ENCODE results near the gene CSPG5. TPM values are rescaled to one million over a fixed set of nuclear protein-coding genes. Genes with fewer than 3 reads are reported as not detected.

Gene CSPG5
- total and polyA plus RNA-seq, 2 donors from 2014 or later: 0.16 to 0.67 TPM

- DNase-seq: no peak
- Histone ChIP-seq H3K4me3 (ENCODE audit: low read length in 3 of 3) (no peak overlapping the region), H3K27me3 (ENCODE audit: control insufficient read depth, insufficient read depth, low read length) (peaks cover 2% of the 10 kb centered on the region), H3K4me1 (ENCODE audit: control insufficient read depth in 2 of 3, insufficient read depth in 2 of 3, low read depth in 1 of 3, low read length in 3 of 3) (peaks cover 0 to 4% (median 0%) of the 10 kb centered on the region in 3 donors), H3K36me3 (ENCODE audit: control insufficient read depth in 2 of 3, insufficient read depth in 3 of 3, low read length in 3 of 3) (peaks cover 0 to 7% (median 6%) of the 10 kb centered on the region in 3 donors), H3K9me3 (ENCODE audit: control insufficient read depth in 2 of 3, insufficient read depth in 1 of 3, low read length in 3 of 3) (no peaks in the 10 kb centered on the region), H3K9ac (ENCODE audit: low read length in 3 of 3) (no peak overlapping the region), H3K27ac (ENCODE audit: low read depth in 2 of 2, low read length in 2 of 2) (no peak overlapping the region)
- TF ChIP-seq CTCF (IDR thresholded peaks at IDR 0.05; ENCODE audit: borderline replicate concordance, extremely low read depth, insufficient read depth): no peak
- intact Hi-C loops (cut with DNase I): no loop called here
- no peak for FAIRE-seq
Observed at GRCh38 chr3:47581835-47582234, 3.2 kb upstream of the CSPG5 start.

GRCh38 chr3:47581422-47581821 lies 2.8 kb upstream of the CSPG5 start:
- Histone ChIP-seq H3K9me3 (ENCODE audit: control insufficient read depth in 2 of 3, insufficient read depth in 1 of 3, low read length in 3 of 3) (no peaks in the 10 kb centered on the region), H3K4me1 (ENCODE audit: control insufficient read depth in 2 of 3, insufficient read depth in 2 of 3, low read depth in 1 of 3, low read length in 3 of 3) (peaks cover 0 to 4% (median 0%) of the 10 kb centered on the region in 3 donors), H3K36me3 (ENCODE audit: control insufficient read depth in 2 of 3, insufficient read depth in 3 of 3, low read length in 3 of 3) (peaks cover 0 to 4% (median 3%) of the 10 kb centered on the region in 3 donors), H3K4me3 (ENCODE audit: low read length in 3 of 3) (no peak overlapping the region), H3K27ac (ENCODE audit: low read depth in 2 of 2, low read length in 2 of 2) (no peak overlapping the region), H3K27me3 (ENCODE audit: control insufficient read depth, insufficient read depth, low read length) (peaks cover 4% of the 10 kb centered on the region), H3K9ac (ENCODE audit: low read length in 3 of 3) (no peak overlapping the region)
- DNase-seq (no peak), FAIRE-seq (no peak)
- intact Hi-C loops (cut with DNase I): no loop called here
- no peak for TF ChIP-seq CTCF (IDR thresholded peaks at IDR 0.05; ENCODE audit: borderline replicate concordance, extremely low read depth, insufficient read depth)

GRCh38 chr3:47580481-47580880 lies 1.8 kb upstream of the CSPG5 start:
- no peak overlapping the region for H3K9ac ChIP-seq (ENCODE audit: low read length in 3 of 3)
- no peak overlapping the region for H3K4me3 ChIP-seq (ENCODE audit: low read length in 3 of 3)
- no peak for FAIRE-seq
- no peaks in the 10 kb centered on the region for H3K9me3 ChIP-seq (ENCODE audit: control insufficient read depth in 2 of 3, insufficient read depth in 1 of 3, low read length in 3 of 3)
- H3K36me3 ChIP-seq (ENCODE audit: control insufficient read depth in 2 of 3, insufficient read depth in 3 of 3, low read length in 3 of 3): peaks cover 0 to 2% (median 0%) of the 10 kb centered on the region in 3 donors
- peaks cover 0 to 4% (median 0%) of the 10 kb centered on the region in 3 donors for H3K4me1 ChIP-seq (ENCODE audit: control insufficient read depth in 2 of 3, insufficient read depth in 2 of 3, low read depth in 1 of 3, low read length in 3 of 3)
- H3K27me3 ChIP-seq (ENCODE audit: control insufficient read depth, insufficient read depth, low read length): peaks cover 4% of the 10 kb centered on the region
- TF ChIP-seq CTCF (IDR thresholded peaks at IDR 0.05; ENCODE audit: borderline replicate concordance, extremely low read depth, insufficient read depth): no peak
- intact Hi-C loops (cut with DNase I): no loop called here
- DNase-seq: no peak
- no peak overlapping the region for H3K27ac ChIP-seq (ENCODE audit: low read depth in 2 of 2, low read length in 2 of 2)

GRCh38 chr3:47579875-47580274 lies 1.2 kb upstream of the CSPG5 start:
- H3K36me3 ChIP-seq (ENCODE audit: control insufficient read depth in 2 of 3, insufficient read depth in 3 of 3, low read length in 3 of 3): no peaks in the 10 kb centered on the region
- peaks cover 0 to 4% (median 0%) of the 10 kb centered on the region in 3 donors for H3K4me1 ChIP-seq (ENCODE audit: control insufficient read depth in 2 of 3, insufficient read depth in 2 of 3, low read depth in 1 of 3, low read length in 3 of 3)
- no peak for TF ChIP-seq CTCF (IDR thresholded peaks at IDR 0.05; ENCODE audit: borderline replicate concordance, extremely low read depth, insufficient read depth)
- intact Hi-C loops (cut with DNase I): no loop called here
- H3K9me3 ChIP-seq (ENCODE audit: control insufficient read depth in 2 of 3, insufficient read depth in 1 of 3, low read length in 3 of 3): no peaks in the 10 kb centered on the region
- peaks cover 4% of the 10 kb centered on the region for H3K27me3 ChIP-seq (ENCODE audit: control insufficient read depth, insufficient read depth, low read length)
- no peak overlapping the region for H3K4me3 ChIP-seq (ENCODE audit: low read length in 3 of 3)
- H3K9ac ChIP-seq (ENCODE audit: low read length in 3 of 3): no peak overlapping the region
- FAIRE-seq: no peak
- DNase-seq: no peak
- H3K27ac ChIP-seq (ENCODE audit: low read depth in 2 of 2, low read length in 2 of 2): no peak overlapping the region
